HFFc6 (cell line): ENCODE results near the gene PNRC1. TPM values are rescaled to one million over a fixed set of nuclear protein-coding genes. Genes with fewer than 3 reads are reported as not detected.
"Not testable (repeated sequence)": the region's sequence is repeated elsewhere in the genome, so short reads cannot be mapped to it uniquely, and the experiment has no call there.

Source experiments
- DNase-seq: peaks from one replicate; pipeline ENCODE4 v3.0.0-alpha.2; 2018
- H3K27ac Mint-ChIP-seq: 2 replicates; pipeline ENCODE4 v1.8.0; 2020; ENCODE audit warnings: mild to moderate bottlenecking, mixed read lengths
- H3K27me3 Mint-ChIP-seq: 2 replicates; pipeline ENCODE4 v1.8.0; 2021; ENCODE audit warnings: mild to moderate bottlenecking, moderate library complexity, mixed read lengths; ENCODE audit not compliant: insufficient read depth
- H3K36me3 Mint-ChIP-seq: 2 replicates; pipeline ENCODE4 v1.8.0; 2021; ENCODE audit warnings: low read depth, mixed read lengths
- H3K4me1 Mint-ChIP-seq: 2 replicates; pipeline ENCODE4 v1.8.0; 2020; ENCODE audit warnings: low read depth, mixed read lengths
- H3K4me3 Mint-ChIP-seq: 2 replicates; pipeline ENCODE4 v1.8.0; 2020; ENCODE audit warnings: mild to moderate bottlenecking, moderate library complexity, mixed read lengths
- H3K9me3 Mint-ChIP-seq: 2 replicates; pipeline ENCODE4 v1.8.0; 2020; ENCODE audit warnings: mild to moderate bottlenecking, mixed read lengths
- total RNA-seq, 6 experiments: library from RNA; stranded (reverse); fragmentation: NEBNext Ultra II Directional; extraction: Animal tissue kit (Norgen Biotek cat#: 25700); gene quantifications; 2 replicates in 1 of 6; 3 replicates in 5 of 6; pipeline ENCODE4 v1.2.3, GENCODE V29; 2021
- TF ChIP-seq, protein P1 (sequence below): fragments of 200-600 bp; sonication (generic); IDR thresholded peaks from 2 replicates; pipeline ENCODE4 v1.5.0; 2021; ENCODE audit warnings: antibody characterized with exemption, mild to moderate bottlenecking

The PNRC1 gene
- total RNA-seq, 6 experiments from 2014 or later: 42.2 to 63.2 (median 52.8) TPM

DNA sequence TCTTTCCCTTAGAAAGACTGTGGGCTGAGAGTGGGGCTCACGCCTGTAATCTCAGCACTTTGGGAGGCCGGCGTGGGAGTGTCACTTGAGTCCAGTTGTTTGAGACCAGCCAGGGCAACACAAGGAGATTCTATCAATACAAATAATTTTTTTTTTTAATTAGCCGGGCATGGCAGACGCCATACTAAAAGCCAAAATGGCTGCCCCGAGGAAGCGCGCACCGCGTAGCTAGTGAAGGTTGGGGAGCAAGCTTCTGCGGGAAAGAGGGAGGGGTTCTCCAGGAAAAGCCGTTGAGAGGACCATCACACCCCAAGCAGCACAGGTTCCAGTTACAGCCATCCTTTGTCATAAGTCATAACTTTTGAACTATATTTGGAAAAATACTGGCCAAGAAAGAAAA lies 21.3 kb upstream of the PNRC1 start:
- no peaks in the 10 kb centered on the region for H3K4me1 Mint-ChIP-seq
- H3K4me3 Mint-ChIP-seq: no peak overlapping the region
- DNase-seq: no peak
- TF ChIP-seq, protein P1, sequence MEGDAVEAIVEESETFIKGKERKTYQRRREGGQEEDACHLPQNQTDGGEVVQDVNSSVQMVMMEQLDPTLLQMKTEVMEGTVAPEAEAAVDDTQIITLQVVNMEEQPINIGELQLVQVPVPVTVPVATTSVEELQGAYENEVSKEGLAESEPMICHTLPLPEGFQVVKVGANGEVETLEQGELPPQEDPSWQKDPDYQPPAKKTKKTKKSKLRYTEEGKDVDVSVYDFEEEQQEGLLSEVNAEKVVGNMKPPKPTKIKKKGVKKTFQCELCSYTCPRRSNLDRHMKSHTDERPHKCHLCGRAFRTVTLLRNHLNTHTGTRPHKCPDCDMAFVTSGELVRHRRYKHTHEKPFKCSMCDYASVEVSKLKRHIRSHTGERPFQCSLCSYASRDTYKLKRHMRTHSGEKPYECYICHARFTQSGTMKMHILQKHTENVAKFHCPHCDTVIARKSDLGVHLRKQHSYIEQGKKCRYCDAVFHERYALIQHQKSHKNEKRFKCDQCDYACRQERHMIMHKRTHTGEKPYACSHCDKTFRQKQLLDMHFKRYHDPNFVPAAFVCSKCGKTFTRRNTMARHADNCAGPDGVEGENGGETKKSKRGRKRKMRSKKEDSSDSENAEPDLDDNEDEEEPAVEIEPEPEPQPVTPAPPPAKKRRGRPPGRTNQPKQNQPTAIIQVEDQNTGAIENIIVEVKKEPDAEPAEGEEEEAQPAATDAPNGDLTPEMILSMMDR: no peak
- no peak overlapping the region for H3K27ac Mint-ChIP-seq
- no peaks in the 10 kb centered on the region for H3K36me3 Mint-ChIP-seq
- H3K27me3 Mint-ChIP-seq: peaks cover 3% of the 10 kb centered on the region
- no peaks in the 10 kb centered on the region for H3K9me3 Mint-ChIP-seq

DNA sequence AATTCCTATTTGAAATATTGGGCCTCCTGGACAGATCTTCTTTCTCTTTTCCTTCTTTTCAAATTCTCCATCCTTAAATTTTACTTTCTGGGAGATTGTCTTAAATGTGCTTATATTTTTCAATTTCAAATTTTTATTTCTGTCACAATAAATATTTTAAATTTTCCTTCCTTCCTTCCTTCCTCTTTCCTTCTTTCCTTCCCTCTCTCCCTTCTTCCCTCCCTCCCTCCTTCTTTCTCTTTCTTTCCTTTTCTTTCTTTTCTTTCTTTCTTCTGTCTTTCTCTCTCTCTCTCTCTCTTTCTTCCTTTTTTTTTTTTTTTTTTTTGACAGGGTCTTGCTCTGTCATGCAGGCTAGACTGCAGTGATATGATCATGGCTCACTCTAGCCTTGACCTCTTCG lies 16.7 kb upstream of the PNRC1 start:
- H3K9me3 Mint-ChIP-seq: no peaks in the 10 kb centered on the region
- peaks cover 13% of the 10 kb centered on the region for H3K27me3 Mint-ChIP-seq
- no peak overlapping the region for H3K27ac Mint-ChIP-seq
- no peaks in the 10 kb centered on the region for H3K36me3 Mint-ChIP-seq
- TF ChIP-seq, protein P1: no peak
- H3K4me1 Mint-ChIP-seq: peaks cover 4% of the 10 kb centered on the region; the same call in 1 of the 2 replicates
- H3K4me3 Mint-ChIP-seq: no peak overlapping the region
- DNase-seq: no peak

DNA sequence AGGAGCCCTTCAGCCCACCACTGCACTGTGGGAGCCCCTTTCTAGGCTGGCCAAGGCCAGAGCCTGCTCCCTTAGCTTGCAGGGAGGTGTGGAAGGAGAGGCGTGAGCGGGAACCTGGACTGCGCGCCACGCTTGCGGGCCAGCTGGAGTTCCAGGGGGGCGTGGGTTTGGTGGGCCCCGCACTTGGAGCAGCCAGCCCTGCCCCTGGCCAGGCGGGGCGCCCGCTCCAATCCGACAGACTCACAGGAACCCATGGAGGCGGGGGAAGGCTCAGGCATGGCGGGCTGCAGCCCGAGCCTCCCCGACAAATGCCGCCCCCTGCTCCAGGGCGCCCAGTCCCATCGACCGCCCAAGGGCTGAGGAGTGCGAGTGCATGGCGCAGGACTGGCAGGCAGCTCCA lies 15.6 kb upstream of the PNRC1 start:
- H3K27me3 Mint-ChIP-seq: peaks cover 13% of the 10 kb centered on the region
- H3K9me3 Mint-ChIP-seq, H3K36me3 Mint-ChIP-seq, H3K4me3 Mint-ChIP-seq, H3K4me1 Mint-ChIP-seq, H3K27ac Mint-ChIP-seq, DNase-seq: not testable (repeated sequence)

DNA sequence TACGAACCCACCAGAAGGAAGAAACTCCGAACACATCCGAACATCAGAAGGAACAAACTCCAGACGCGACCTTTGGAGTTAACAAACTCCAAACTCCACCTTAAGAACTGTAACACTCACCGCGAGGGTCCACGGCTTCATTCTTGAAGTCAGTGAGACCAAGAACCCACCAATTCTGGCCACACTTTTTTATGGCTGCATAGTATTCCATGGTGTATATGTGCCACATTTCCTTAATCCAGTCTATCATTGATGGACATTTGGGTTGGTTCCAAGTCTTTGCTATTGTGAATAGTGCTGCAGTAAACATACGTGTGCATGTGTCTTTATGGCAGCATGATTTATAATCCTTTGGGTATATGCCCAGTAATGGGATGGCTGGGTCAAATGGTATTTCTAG lies 14.4 kb upstream of the PNRC1 start:
- H3K27ac Mint-ChIP-seq, DNase-seq, H3K36me3 Mint-ChIP-seq, H3K4me1 Mint-ChIP-seq, H3K4me3 Mint-ChIP-seq, H3K9me3 Mint-ChIP-seq: not testable (repeated sequence)
- peaks cover 17% of the 10 kb centered on the region for H3K27me3 Mint-ChIP-seq

GRCh38 chr6:89066940-89067646 lies 13.5 kb upstream of the PNRC1 start:
- Mint-ChIP-seq H3K27me3 (peaks cover 24% of the 10 kb centered on the region), H3K4me1 (peaks cover 4% of the 10 kb centered on the region; the same call in 1 of the 2 replicates), H3K27ac (no peak overlapping the region), H3K36me3 (no peaks in the 10 kb centered on the region), H3K4me3 (no peak overlapping the region), H3K9me3 (no peaks in the 10 kb centered on the region)
- DNase-seq: no peak
- TF ChIP-seq, protein P1: no peak

GRCh38 chr6:89067796-89068195 lies 12.8 kb upstream of the PNRC1 start:
- Mint-ChIP-seq H3K9me3 (no peaks in the 10 kb centered on the region), H3K27ac (no peak overlapping the region), H3K4me1 (peaks cover 4% of the 10 kb centered on the region; the same call in 1 of the 2 replicates), H3K36me3 (no peaks in the 10 kb centered on the region), H3K4me3 (no peak overlapping the region), H3K27me3 (peaks cover 27% of the 10 kb centered on the region)
- no peak for DNase-seq
- TF ChIP-seq, protein P1: no peak
